ENCODE measurements around the gene OR10P1.

DNA sequence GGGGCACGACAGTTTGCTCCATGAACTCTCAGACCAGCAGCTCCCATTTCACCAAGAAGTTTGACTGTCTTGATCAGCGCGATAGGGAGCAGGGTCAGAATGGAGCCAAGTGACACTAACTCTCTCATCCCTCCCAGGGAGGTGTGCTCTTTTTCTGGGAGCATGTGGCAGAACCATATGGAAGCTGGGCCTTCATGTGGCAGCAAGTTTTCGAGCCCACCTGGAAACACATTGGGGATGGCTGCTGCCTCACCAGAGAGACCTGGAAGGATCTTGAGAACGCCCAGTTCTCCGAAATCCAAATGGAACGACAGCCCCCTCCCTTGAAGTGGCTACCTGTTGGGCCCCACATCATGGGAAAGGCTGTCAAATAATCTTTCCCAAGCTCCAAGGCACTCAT is 47.0 kb downstream of the OR10P1 start:
- no peak for TF ChIP-seq POLR2A (IDR thresholded peaks at IDR 0.05; ENCODE audit: low read length)
- TF ChIP-seq CBX8 (IDR thresholded peaks at IDR 0.05) = no peak
- TF ChIP-seq, protein P1, sequence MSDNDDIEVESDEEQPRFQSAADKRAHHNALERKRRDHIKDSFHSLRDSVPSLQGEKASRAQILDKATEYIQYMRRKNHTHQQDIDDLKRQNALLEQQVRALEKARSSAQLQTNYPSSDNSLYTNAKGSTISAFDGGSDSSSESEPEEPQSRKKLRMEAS (IDR thresholded peaks at IDR 0.05) = no peak
- TF ChIP-seq RCOR1 (IDR thresholded peaks at IDR 0.05; ENCODE audit: low read depth, low read length) = no peak
- TF ChIP-seq HOXA7 (CRISPR knock-in tag; IDR thresholded peaks at IDR 0.05) = no peak
- TF ChIP-seq, protein P2, sequence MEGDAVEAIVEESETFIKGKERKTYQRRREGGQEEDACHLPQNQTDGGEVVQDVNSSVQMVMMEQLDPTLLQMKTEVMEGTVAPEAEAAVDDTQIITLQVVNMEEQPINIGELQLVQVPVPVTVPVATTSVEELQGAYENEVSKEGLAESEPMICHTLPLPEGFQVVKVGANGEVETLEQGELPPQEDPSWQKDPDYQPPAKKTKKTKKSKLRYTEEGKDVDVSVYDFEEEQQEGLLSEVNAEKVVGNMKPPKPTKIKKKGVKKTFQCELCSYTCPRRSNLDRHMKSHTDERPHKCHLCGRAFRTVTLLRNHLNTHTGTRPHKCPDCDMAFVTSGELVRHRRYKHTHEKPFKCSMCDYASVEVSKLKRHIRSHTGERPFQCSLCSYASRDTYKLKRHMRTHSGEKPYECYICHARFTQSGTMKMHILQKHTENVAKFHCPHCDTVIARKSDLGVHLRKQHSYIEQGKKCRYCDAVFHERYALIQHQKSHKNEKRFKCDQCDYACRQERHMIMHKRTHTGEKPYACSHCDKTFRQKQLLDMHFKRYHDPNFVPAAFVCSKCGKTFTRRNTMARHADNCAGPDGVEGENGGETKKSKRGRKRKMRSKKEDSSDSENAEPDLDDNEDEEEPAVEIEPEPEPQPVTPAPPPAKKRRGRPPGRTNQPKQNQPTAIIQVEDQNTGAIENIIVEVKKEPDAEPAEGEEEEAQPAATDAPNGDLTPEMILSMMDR (IDR thresholded peaks at IDR 0.05) = no peak
- TF ChIP-seq RAD21 (conservative IDR thresholded peaks at IDR 0.05 in 1 of 2, IDR thresholded peaks at IDR 0.05 in 1 of 2) = no peak
- no peak for TF ChIP-seq KDM1A (IDR thresholded peaks at IDR 0.05; ENCODE audit: low read depth)
- no peak for TF ChIP-seq EP300 (IDR thresholded peaks at IDR 0.05)
- TF ChIP-seq, protein P3, sequence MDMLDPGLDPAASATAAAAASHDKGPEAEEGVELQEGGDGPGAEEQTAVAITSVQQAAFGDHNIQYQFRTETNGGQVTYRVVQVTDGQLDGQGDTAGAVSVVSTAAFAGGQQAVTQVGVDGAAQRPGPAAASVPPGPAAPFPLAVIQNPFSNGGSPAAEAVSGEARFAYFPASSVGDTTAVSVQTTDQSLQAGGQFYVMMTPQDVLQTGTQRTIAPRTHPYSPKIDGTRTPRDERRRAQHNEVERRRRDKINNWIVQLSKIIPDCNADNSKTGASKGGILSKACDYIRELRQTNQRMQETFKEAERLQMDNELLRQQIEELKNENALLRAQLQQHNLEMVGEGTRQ (IDR thresholded peaks at IDR 0.05) = no peak
- TF ChIP-seq CBX2 (IDR thresholded peaks at IDR 0.05; ENCODE audit: borderline replicate concordance, low read depth) = no peak
- TF ChIP-seq, protein P4, sequence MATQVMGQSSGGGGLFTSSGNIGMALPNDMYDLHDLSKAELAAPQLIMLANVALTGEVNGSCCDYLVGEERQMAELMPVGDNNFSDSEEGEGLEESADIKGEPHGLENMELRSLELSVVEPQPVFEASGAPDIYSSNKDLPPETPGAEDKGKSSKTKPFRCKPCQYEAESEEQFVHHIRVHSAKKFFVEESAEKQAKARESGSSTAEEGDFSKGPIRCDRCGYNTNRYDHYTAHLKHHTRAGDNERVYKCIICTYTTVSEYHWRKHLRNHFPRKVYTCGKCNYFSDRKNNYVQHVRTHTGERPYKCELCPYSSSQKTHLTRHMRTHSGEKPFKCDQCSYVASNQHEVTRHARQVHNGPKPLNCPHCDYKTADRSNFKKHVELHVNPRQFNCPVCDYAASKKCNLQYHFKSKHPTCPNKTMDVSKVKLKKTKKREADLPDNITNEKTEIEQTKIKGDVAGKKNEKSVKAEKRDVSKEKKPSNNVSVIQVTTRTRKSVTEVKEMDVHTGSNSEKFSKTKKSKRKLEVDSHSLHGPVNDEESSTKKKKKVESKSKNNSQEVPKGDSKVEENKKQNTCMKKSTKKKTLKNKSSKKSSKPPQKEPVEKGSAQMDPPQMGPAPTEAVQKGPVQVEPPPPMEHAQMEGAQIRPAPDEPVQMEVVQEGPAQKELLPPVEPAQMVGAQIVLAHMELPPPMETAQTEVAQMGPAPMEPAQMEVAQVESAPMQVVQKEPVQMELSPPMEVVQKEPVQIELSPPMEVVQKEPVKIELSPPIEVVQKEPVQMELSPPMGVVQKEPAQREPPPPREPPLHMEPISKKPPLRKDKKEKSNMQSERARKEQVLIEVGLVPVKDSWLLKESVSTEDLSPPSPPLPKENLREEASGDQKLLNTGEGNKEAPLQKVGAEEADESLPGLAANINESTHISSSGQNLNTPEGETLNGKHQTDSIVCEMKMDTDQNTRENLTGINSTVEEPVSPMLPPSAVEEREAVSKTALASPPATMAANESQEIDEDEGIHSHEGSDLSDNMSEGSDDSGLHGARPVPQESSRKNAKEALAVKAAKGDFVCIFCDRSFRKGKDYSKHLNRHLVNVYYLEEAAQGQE (IDR thresholded peaks at IDR 0.05) = no peak
- TF ChIP-seq RFX5 (IDR thresholded peaks at IDR 0.05) = no peak
